Loucy (cell line): Measurements from ENCODE around the gene SSX3.
"Not testable (repeated sequence)": the region's sequence is repeated elsewhere in the genome, so short reads cannot be mapped to it uniquely, and the experiment has no call there.

Experiments used
- H2AFZ ChIP-seq: fragments of 200-600 bp; sonication (generic); 2 replicates; pipeline ENCODE4 v1.6.0; 2016; ENCODE audit warnings: antibody characterized with exemption, mild to moderate bottlenecking, low read length, moderate library complexity
- H3F3A ChIP-seq: fragments of 200-600 bp; 2 replicates; pipeline ENCODE4 v1.6.0; 2016; ENCODE audit warnings: antibody characterized with exemption, low read depth, mild to moderate bottlenecking
- H3K27me3 ChIP-seq: fragments of 200-600 bp; sonication (generic); 2 replicates; pipeline ENCODE4 v1.6.1; 2014; ENCODE audit warnings: low read length, mild to moderate bottlenecking; ENCODE audit not compliant: insufficient read depth, poor library complexity, severe bottlenecking
- H3K36me3 ChIP-seq: fragments of 200-600 bp; sonication (generic); 2 replicates; pipeline ENCODE4 v1.6.1; 2016; ENCODE audit warnings: low read length; ENCODE audit not compliant: insufficient read depth
- H3K4me1 ChIP-seq: fragments of 200-600 bp; sonication (generic); 2 replicates; pipeline ENCODE4 v1.5.1; 2014; ENCODE audit warnings: low read length, mild to moderate bottlenecking; ENCODE audit not compliant: insufficient read depth, poor library complexity, severe bottlenecking
- H3K4me2 ChIP-seq: fragments of 200-600 bp; sonication (generic); 2 replicates; pipeline ENCODE4 v1.6.0; 2014; ENCODE audit warnings: antibody characterized with exemption, low read length, low read depth, mild to moderate bottlenecking; ENCODE audit not compliant: poor library complexity, severe bottlenecking
- H3K4me3 ChIP-seq: fragments of 200-600 bp; sonication (generic); 2 replicates; pipeline ENCODE4 v1.5.1; 2014; ENCODE audit warnings: low read length, mild to moderate bottlenecking, mixed read lengths; ENCODE audit not compliant: poor library complexity, severe bottlenecking
- H3K79me2 ChIP-seq: fragments of 200-600 bp; sonication (generic); 2 replicates; pipeline ENCODE4 v1.6.1; 2014; ENCODE audit warnings: low read length; ENCODE audit not compliant: insufficient read depth
- H3K9ac ChIP-seq: fragments of 200-600 bp; sonication (generic); 2 replicates; pipeline ENCODE4 v1.6.0; 2014; ENCODE audit warnings: mild to moderate bottlenecking, low read depth, low read length, moderate library complexity; ENCODE audit not compliant: poor library complexity, severe bottlenecking
- H3K9me2 ChIP-seq: fragments of 200-600 bp; sonication (generic); replicated peaks from 2 replicates; pipeline ENCODE4 v1.6.1; 2016; ENCODE audit warnings: low read depth, low read length, mixed read lengths
- H3K9me3 ChIP-seq: fragments of 200-600 bp; sonication (generic); 2 replicates; pipeline ENCODE4 v1.6.1; 2014; ENCODE audit warnings: mild to moderate bottlenecking, antibody characterized with exemption, low read length, low read depth; ENCODE audit not compliant: insufficient read depth
- H4K20me1 ChIP-seq: fragments of 200-600 bp; sonication (generic); 2 replicates; pipeline ENCODE4 v1.6.0; 2014; ENCODE audit warnings: antibody characterized with exemption, low read length, mild to moderate bottlenecking; ENCODE audit not compliant: insufficient read depth, poor library complexity, severe bottlenecking

The SSX3 gene, protein sequence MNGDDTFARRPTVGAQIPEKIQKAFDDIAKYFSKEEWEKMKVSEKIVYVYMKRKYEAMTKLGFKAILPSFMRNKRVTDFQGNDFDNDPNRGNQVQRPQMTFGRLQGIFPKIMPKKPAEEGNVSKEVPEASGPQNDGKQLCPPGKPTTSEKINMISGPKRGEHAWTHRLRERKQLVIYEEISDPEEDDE

DNA sequence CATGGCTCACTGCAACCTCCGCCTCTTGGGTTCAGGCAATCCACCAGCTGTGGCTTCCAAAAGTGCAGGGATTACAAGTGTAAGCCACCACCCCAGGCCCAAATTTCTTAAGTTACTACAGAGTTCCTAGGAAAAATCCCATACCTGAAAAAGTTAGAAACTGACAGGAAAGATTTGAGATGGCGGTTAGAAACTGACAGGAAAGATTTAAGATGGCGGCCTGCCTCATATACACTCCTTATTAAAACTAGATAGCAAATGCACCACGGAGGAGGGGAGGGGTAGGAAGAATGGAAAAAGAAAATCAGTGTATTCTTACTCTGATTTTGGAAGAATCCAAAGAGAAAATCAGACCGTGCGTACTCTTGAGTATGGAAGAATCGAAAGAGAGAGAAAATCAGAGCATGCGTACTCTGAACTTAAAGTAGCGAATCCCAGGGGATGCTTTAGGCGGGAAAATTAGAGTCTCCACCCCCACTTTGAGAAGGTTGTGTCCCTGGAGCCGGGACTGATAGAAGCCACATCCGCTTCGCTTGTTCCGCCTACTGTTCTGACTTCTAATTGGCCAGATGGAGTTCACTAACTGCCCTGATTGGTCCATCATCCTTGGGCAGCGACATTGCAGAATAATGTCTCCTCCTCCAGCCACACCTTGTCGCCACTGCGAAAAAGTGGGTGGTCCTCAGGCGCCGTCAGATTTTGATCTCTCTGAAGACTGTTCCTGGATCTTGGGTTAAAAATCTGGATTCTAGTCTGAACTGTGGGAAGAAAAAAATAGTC lies at the start of gene SSX3:
Gene SSX3, minus strand, starts transcription at position 389 of the 780 bp plus-strand sequence. CDS start 1,454 bp downstream, outside the sequence.
- not testable (repeated sequence) for H4K20me1 ChIP-seq, H3K9me3 ChIP-seq, H3K9ac ChIP-seq, H3K36me3 ChIP-seq, H3K9me2 ChIP-seq, H3K4me2 ChIP-seq, H3K4me3 ChIP-seq, H3K27me3 ChIP-seq, H3F3A ChIP-seq, H3K79me2 ChIP-seq, H3K4me1 ChIP-seq, H2AFZ ChIP-seq

GRCh38 chrX:48397825-48398224 lies 41.3 kb upstream of the SSX3 start:
- H2AFZ ChIP-seq, H3K4me1 ChIP-seq, H3K9me2 ChIP-seq, H3K9me3 ChIP-seq, H3K79me2 ChIP-seq, H3K4me2 ChIP-seq, H4K20me1 ChIP-seq, H3K4me3 ChIP-seq, H3F3A ChIP-seq, H3K27me3 ChIP-seq, H3K9ac ChIP-seq, H3K36me3 ChIP-seq: not testable (repeated sequence)

DNA sequence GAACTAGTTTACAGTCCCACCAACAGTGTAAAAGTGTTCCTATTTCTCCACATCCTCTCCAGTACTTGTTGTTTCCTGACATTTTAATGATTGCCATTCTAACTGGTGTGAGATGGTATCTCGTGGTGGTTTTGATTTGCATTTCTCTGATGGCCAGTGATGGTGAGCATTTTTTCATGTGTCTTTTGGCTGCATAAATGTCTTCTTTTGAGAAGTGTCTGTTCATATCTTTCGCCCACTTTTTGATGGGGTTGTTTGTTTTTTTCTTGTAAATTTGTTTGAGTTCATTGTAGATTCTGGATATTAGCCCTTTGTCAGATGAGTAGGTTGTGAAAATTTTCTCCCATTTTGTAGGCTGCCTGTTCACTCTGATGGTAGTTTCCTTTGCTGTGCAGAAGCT lies 40.4 kb upstream of the SSX3 start:
- not testable (repeated sequence) for H3K9me3 ChIP-seq, H4K20me1 ChIP-seq, H3K36me3 ChIP-seq, H3F3A ChIP-seq, H3K4me3 ChIP-seq, H3K4me1 ChIP-seq, H2AFZ ChIP-seq, H3K9me2 ChIP-seq, H3K9ac ChIP-seq, H3K4me2 ChIP-seq, H3K27me3 ChIP-seq, H3K79me2 ChIP-seq

GRCh38 chrX:48383239-48383638 lies 26.7 kb upstream of the SSX3 start, which contains the start of gene SSX4:
TSS of gene SSX4 (plus strand) at chrX:48383539. CDS start at chrX:48384054, 515 bp downstream.
- not testable (repeated sequence) for H3K27me3 ChIP-seq, H3K4me3 ChIP-seq

GRCh38 chrX:48370408-48370807 lies 13.9 kb upstream of the SSX3 start:
- H4K20me1 ChIP-seq, H3K4me3 ChIP-seq, H3K79me2 ChIP-seq, H3K9me2 ChIP-seq, H3K9ac ChIP-seq, H3K4me2 ChIP-seq, H3K4me1 ChIP-seq, H3K27me3 ChIP-seq, H3F3A ChIP-seq, H3K9me3 ChIP-seq, H2AFZ ChIP-seq, H3K36me3 ChIP-seq: not testable (repeated sequence)

More at GRCh38 chrX:48383239-48383638, 26.7 kb upstream of the SSX3 start, which contains the start of gene SSX4:
- H3K9me3 ChIP-seq, H2AFZ ChIP-seq, H3K4me1 ChIP-seq, H3K36me3 ChIP-seq, H3K9me2 ChIP-seq, H3F3A ChIP-seq, H3K4me2 ChIP-seq, H3K79me2 ChIP-seq, H3K9ac ChIP-seq, H4K20me1 ChIP-seq: not testable (repeated sequence)

GRCh38 chrX:48367717-48368408 lies 11.4 kb upstream of the SSX3 start:
- H2AFZ ChIP-seq, H3K79me2 ChIP-seq: not testable (repeated sequence)

DNA sequence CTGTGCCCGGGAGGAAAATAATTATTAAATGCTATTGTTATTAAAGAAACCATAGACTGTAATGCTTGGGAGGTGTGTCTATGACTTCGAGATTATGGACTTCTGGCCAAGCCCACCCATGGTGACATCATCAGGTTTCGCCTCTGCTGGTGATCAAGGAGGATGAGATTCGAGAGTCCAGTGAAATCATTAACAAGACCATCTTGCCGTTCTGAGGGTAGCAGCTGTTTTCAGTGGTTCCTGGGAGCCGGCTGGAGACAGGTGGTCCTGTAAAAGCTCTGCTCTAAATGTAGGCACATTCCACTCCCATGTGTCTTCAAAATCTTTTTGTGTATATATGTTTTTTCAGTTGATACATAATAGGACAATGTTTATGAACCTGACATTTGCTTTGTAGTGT lies 2.8 kb upstream of the SSX3 start:
- H3K27me3 ChIP-seq, H4K20me1 ChIP-seq, H3K4me1 ChIP-seq, H3K4me3 ChIP-seq, H3F3A ChIP-seq, H3K9ac ChIP-seq, H3K9me3 ChIP-seq, H2AFZ ChIP-seq, H3K79me2 ChIP-seq, H3K36me3 ChIP-seq, H3K9me2 ChIP-seq, H3K4me2 ChIP-seq: not testable (repeated sequence)

More at GRCh38 chrX:48367717-48368408, 11.4 kb upstream of the SSX3 start:
- not testable (repeated sequence) for H3K4me2 ChIP-seq, H3K9me2 ChIP-seq, H3K4me1 ChIP-seq, H3F3A ChIP-seq, H3K9me3 ChIP-seq, H3K4me3 ChIP-seq, H3K36me3 ChIP-seq, H3K27me3 ChIP-seq, H3K9ac ChIP-seq, H4K20me1 ChIP-seq
